NCI-H345 treated with DMSO at 0.1 percent for 48 hours (cell line): Measurements from ENCODE around the gene SHOC2.

ENCODE experiments used
- DNase-seq: peaks from one replicate; lab custom pipeline; 2025; ENCODE audit not compliant: unreplicated experiment; lab: John Stamatoyannopoulos, UW

Gene SHOC2

GRCh38 chr10:111039522-111039921 is 120.1 kb downstream of the SHOC2 start:
- DNase-seq, result no peak

- DNase-seq, result no peak
Measured at GRCh38 chr10:111057006-111057405, 137.6 kb downstream of the SHOC2 start.
